HG03064 (cell line): ENCODE measurements around the gene SLC49A3.
"Not testable (repeated sequence)": the region's sequence is repeated elsewhere in the genome, so short reads cannot be mapped to it uniquely, and the experiment has no call there.

Experiments used
- ATAC-seq: cut with Tn5 transposase; IDR thresholded peaks from one replicate; pipeline ENCODE4 v1.9.1; 2021; ENCODE audit warnings: low read depth; ENCODE audit not compliant: unreplicated experiment

Gene SLC49A3

DNA sequence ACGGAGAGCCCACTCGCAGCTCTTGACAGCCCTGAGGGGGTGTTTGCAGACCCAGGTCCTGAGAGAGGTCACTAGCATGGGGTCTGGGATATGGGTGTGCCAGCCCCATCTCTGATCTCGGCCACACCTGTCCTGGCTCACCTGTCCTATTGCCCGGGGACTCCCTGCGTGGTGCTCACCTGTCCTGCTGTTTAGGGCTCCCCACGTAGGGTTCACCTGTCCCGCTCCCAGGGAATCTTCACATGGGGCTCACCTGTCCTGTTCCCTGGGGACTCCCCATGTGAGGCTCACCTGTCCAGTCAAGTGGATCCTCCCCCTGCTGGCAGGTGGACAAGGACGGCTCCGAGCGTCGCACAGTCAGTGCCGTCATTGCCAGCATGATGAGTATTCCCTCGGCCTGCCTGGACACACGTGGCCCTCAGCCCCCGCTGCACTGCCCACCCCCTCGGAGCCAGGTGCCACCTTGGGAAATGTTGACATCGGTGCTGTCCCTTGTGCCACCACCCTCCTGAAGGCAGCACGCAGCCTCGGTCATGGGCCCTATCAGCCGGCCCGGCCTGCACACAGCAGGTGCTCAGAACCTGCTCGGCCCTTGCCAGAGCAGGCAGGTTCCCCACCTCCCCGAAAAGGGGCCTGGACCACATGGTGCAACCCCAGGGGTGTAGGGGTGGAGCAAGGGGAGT is 6.3 kb downstream of the SLC49A3 start:
- no peak for ATAC-seq

DNA sequence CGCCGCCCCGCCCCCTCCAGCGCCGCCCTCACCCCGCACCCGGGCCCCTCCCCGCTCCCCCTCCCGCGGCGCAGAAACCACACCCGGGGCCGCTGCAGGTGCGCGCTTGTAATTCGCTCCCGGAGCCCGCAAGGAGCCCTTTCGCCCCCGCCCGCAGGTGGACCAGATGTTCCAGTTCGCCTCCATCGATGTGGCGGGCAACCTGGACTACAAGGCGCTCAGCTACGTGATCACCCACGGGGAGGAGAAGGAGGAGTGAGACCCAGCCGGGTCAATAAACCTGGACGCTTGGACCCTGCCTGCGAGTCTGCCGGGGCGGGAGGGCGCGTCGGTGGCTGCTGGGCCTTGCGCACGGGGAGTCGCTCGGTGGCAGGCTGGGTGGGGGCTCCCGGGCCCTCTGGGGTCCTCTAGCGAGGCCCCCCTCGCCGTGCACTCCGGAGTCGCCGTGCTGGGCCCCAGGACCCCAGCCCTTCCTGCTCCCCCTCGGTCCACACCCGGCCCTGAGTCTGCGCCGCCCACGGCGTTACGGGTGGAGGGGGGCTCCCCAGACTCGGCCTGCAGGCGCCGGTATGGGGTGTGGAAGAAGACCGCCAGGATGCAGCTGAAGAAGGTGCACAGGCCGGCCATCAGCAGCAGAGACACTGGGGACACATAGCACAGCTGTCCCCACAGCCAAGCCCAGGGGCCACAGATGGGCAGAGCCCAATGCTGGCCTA is 7.1 kb downstream of the SLC49A3 start:
- no peak for ATAC-seq

- ATAC-seq, result no peak
Observed at GRCh38 chr4:680928-681645, 7.9 kb downstream of the SLC49A3 start.

GRCh38 chr4:680551-680927 is 8.4 kb downstream of the SLC49A3 start:
- ATAC-seq, result no peak

DNA sequence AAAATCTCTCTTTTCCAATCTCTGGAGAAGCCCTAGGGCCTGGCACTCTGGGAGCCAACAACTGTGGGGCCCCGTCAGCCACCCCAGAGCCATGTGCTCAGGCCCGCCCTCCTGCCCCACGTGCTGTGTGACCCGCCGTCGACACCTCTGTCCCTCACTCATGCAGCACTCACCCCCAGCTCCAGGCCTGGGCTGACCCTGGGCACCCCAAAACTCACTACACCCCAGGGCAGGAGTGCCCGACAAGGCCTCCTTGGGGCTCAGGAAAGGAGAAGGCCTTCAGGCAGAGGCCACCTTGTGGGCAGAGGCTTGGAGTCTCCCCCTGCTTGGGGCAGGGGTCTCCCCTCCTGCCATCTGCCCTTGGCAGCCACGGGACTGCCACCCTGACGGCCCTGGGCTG is 8.9 kb downstream of the SLC49A3 start:
- ATAC-seq, result no peak

DNA sequence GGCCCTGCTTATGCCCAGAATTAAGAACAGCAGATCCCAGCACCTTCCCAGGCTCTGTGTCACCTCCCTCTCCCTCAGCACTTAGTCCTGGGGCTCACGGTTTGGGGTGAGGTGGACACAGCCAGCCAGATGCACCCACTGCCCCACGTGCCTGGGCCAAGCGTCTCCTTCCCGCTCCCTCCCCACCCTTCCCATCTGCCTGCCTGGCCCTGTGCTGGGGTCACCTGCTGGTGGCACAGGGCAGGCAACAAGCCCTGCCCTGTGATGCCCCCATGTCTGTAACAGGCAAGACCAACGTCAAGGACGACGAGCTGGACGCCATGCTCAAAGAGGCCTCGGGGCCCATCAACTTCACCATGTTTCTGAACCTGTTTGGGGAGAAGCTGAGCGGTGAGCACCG is 9.3 kb downstream of the SLC49A3 start:
- no peak for ATAC-seq

- ATAC-seq, result no peak
Observed at GRCh38 chr4:679104-679481, 9.9 kb downstream of the SLC49A3 start.

- ATAC-seq, result no peak
Observed at GRCh38 chr4:678331-679103, 10.4 kb downstream of the SLC49A3 start.

- ATAC-seq, result no peak
Observed at GRCh38 chr4:677431-678293, 11.3 kb downstream of the SLC49A3 start.

DNA sequence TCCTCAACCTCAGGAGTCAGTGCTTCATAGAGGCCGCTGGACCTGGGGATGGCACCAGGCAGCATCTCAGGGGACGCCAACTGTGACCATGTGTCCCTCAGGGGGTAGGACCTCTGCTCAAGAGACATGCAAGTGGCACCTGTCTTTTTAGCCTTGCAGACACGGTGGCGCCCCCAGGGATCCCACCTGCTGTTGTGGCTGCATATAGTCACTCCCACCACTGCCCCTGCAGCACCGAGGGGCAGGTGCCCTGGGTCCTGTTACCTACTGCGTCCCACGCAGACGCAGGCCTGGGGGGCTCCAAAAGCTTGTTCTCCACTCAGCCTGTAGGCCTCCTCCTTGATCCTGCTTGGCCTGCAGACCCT is 12.1 kb downstream of the SLC49A3 start:
- ATAC-seq, result no peak

GRCh38 chr4:675980-676870 is 12.7 kb downstream of the SLC49A3 start:
- ATAC-seq, result no peak

- peak; percentile 3 for ATAC-seq
Observed at GRCh38 chr4:675036-675882, 13.7 kb downstream of the SLC49A3 start.

GRCh38 chr4:674172-675035 is 14.5 kb downstream of the SLC49A3 start, which contains the start of the genes ATP5ME and MYL5:
Gene ATP5ME (minus strand): TSS chr4:674276. CDS start chr4:674247, 29 bp downstream.
Gene MYL5 (plus strand): TSS chr4:674542. CDS start chr4:678027, 3,485 bp downstream.
- peak; percentile 56 for ATAC-seq

DNA sequence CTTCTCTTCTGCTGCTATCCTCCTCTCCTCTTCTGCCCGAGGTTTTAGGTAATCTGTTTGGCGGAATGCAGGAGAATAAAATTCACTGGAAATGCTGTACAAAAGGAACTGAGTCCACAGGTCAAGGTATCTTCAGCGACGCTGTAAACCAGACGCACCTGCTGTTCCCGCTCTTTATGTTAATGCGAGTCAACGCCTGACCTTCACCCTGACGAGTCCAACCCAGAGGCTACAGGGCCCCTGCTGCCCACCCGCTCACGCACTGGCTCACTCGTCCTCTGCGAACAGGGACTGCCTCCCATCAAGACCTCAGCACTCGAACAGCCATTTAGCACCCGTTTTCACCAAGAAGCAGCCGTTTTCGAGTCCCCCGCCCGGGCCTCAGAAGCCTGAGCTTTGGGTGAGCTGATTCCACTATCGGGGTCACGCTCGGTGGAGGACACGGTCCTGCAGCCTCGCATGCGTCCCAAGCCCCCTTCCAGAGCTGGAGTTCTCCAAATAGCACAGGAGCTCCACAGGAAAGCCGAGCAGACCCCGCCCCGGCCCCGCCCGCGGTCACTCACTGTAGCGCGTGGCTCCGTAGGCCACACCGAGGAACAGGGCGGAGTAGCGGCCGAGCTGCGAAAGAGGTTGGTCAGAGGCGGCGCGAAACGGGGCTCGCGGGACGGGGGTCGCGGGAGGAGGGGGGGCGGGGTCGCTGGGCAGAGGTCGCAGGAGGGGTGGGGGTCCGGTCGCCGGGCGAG is 15.4 kb downstream of the SLC49A3 start:
- ATAC-seq, result no peak

- ATAC-seq, result no peak
Observed at GRCh38 chr4:671769-672168, 17.2 kb downstream of the SLC49A3 start.

DNA sequence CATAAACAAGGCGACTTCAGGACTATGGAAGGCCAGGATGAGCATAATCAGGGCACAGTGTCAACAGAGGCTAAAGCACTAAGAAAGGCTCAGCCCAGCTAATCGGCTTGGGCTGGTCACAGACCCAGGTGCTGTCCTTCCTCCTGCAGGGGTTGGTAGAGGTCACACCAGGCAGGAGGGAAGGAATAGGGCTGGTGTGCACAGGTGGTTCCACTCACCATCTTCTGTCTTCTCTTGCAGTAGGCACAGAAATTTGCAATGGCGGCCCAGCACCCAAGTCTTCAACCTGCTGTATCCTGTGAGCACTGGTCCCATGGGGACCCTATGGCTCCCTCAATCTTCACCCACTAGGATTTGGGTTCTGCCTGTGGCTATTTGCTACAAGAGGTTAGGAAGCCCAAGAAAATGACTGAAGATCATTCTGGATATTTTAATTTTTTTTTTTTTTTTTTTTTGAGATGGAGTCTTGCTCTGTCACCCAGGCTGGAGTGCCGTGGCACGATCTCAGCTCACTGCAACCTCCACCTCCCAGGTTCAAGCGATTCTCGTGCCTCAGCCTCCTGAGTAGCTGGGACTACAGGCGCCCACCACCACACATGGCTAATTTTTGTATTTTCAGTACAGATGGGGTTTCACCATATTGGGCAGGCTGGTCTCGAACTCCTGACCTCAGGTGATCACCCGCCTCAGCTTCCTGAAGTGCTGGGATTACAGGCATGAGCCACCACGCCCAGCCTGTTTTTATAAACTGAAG is 19.0 kb downstream of the SLC49A3 start:
- not testable (repeated sequence) for ATAC-seq
